SK-N-SH treated with all-trans-retinoic acid at 6 μM for 48 hours (cell line): ENCODE data around the gene HIP1.

Experiments used
- ATAC-seq: fragments of 200-7000 bp; cut with Tn5 transposase; 3 replicates; pipeline ENCODE4 v1.9.1; 2020; ENCODE audit warnings: mild to moderate bottlenecking, moderate library complexity
- ARNTL ChIP-seq: fragments of 450-650 bp; formaldehyde crosslinking; IDR thresholded peaks from 2 replicates; pipeline ENCODE4 v1.5.0; 2020; ENCODE audit warnings: low read depth, mild to moderate bottlenecking, moderate library complexity, borderline replicate concordance
- BACH2 ChIP-seq: fragments of 250-450 bp; sonication (Bioruptor Pico); IDR thresholded peaks from 2 replicates; pipeline ENCODE4 v1.9.0; 2021; ENCODE audit warnings: mild to moderate bottlenecking, borderline replicate concordance
- CREB5 ChIP-seq: fragments of 250-450 bp; sonication (Bioruptor Pico); IDR thresholded peaks from 2 replicates; pipeline ENCODE4 v1.5.1; 2020; ENCODE audit warnings: low read depth, mild to moderate bottlenecking, moderate library complexity
- CSDC2 ChIP-seq: fragments of 250-450 bp; sonication (Bioruptor Pico); IDR thresholded peaks from 2 replicates; pipeline ENCODE4 v1.5.0; 2020; ENCODE audit warnings: mild to moderate bottlenecking, moderate library complexity
- GLIS3 ChIP-seq: fragments of 250-450 bp; sonication (Bioruptor Pico); IDR thresholded peaks from 2 replicates; pipeline ENCODE4 v1.5.0; 2020; ENCODE audit warnings: mild to moderate bottlenecking, moderate library complexity
- ISL1 ChIP-seq: fragments of 250-450 bp; sonication (Bioruptor Pico); IDR thresholded peaks from 2 replicates; pipeline ENCODE4 v2.1.2; 2022; ENCODE audit warnings: mild to moderate bottlenecking, moderate library complexity
- OSR1 ChIP-seq: fragments of 250-450 bp; sonication (Bioruptor Pico); IDR thresholded peaks from 2 replicates; pipeline ENCODE4 v1.8.0; 2022; ENCODE audit warnings: moderate library complexity, mild to moderate bottlenecking, inconsistent platforms
- PATZ1 ChIP-seq: fragments of 250-450 bp; sonication (Bioruptor Pico); IDR thresholded peaks from 2 replicates; pipeline ENCODE4 v1.8.0; 2020; ENCODE audit warnings: mild to moderate bottlenecking, moderate library complexity, borderline replicate concordance
- POU6F1 ChIP-seq: fragments of 250-450 bp; sonication (Bioruptor Pico); IDR thresholded peaks from 2 replicates; pipeline ENCODE4 v1.8.0; 2021; ENCODE audit warnings: low read depth, mild to moderate bottlenecking, moderate library complexity, borderline replicate concordance
- PPARA ChIP-seq: fragments of 250-450 bp; sonication (Bioruptor Pico); IDR thresholded peaks from 2 replicates; pipeline ENCODE4 v1.5.0; 2020; ENCODE audit warnings: mild to moderate bottlenecking, borderline replicate concordance
- RARB ChIP-seq: fragments of 250-450 bp; sonication (Bioruptor Pico); IDR thresholded peaks from 2 replicates; pipeline ENCODE4 v1.8.0; 2021; ENCODE audit warnings: mild to moderate bottlenecking, moderate library complexity
- SNAI2 ChIP-seq: fragments of 250-450 bp; sonication (Bioruptor Pico); IDR thresholded peaks from 2 replicates; pipeline ENCODE4 v1.5.0; 2020; ENCODE audit warnings: mild to moderate bottlenecking, moderate library complexity
- TCF4 ChIP-seq: fragments of 250-450 bp; sonication (Bioruptor Pico); IDR thresholded peaks from 2 replicates; pipeline ENCODE4 v1.8.0; 2021; ENCODE audit warnings: mild to moderate bottlenecking, moderate library complexity, borderline replicate concordance
- TOX ChIP-seq: fragments of 250-450 bp; sonication (Bioruptor Pico); IDR thresholded peaks from 2 replicates; pipeline ENCODE4 v1.8.0; 2021; ENCODE audit warnings: mild to moderate bottlenecking, moderate library complexity, borderline replicate concordance
- TSHZ2 ChIP-seq: fragments of 250-450 bp; sonication (Bioruptor Pico); IDR thresholded peaks from 2 replicates; pipeline ENCODE4 v1.5.0; 2020; ENCODE audit warnings: mild to moderate bottlenecking, moderate library complexity
- ZC3H10 ChIP-seq: fragments of 250-450 bp; sonication (Bioruptor Pico); IDR thresholded peaks from 2 replicates; pipeline ENCODE4 v1.5.1; 2021; ENCODE audit warnings: mild to moderate bottlenecking, moderate library complexity
- ZFP3 ChIP-seq: fragments of 250-450 bp; sonication (Bioruptor Pico); IDR thresholded peaks from 2 replicates; pipeline ENCODE4 v1.5.0; 2020; ENCODE audit warnings: mild to moderate bottlenecking, moderate library complexity
- ZFP30 ChIP-seq: fragments of 450-650 bp; formaldehyde crosslinking; IDR thresholded peaks from 2 replicates; pipeline ENCODE4 v1.5.0; 2022; ENCODE audit warnings: mild to moderate bottlenecking, moderate library complexity
- ZNF565 ChIP-seq: fragments of 450-650 bp; formaldehyde crosslinking; conservative IDR thresholded peaks from 2 replicates; pipeline ENCODE4 v1.5.0; 2020; ENCODE audit warnings: low read depth, mild to moderate bottlenecking, moderate library complexity
- ZNF8 ChIP-seq: fragments of 450-650 bp; formaldehyde crosslinking; IDR thresholded peaks from 2 replicates; pipeline ENCODE4 v1.5.0; 2020; ENCODE audit warnings: mild to moderate bottlenecking, moderate library complexity
- TF ChIP-seq, protein P1 (sequence below): fragments of 250-450 bp; sonication (Bioruptor Pico); IDR thresholded peaks from 2 replicates; pipeline ENCODE4 v1.5.1; 2021; ENCODE audit warnings: mild to moderate bottlenecking, moderate library complexity

The HIP1 gene

DNA sequence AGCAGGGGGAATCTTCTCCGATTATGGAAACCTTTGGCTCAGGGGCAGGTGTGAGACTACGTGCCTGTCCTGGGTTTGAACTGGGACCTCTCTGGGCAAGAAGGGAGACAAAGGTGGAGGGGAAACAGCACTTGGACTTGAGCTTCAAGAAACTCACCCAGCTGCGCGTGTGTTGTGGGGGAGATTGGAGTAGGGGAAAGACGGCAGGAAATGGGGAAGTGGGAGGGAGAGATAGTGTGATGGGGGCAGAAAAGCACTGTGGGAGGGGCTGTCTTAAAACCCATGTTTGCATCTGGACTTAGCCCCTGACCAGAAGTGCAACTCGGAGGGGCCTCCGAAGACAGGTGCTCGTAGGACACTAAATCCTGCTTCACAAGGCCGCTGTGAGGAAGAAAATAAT lies 107.0 kb downstream of the HIP1 start (continued):
- TF ChIP-seq TSHZ2 (no peak), ARNTL (CRISPR knock-in tag) (no peak)

- TF ChIP-seq TOX (CRISPR knock-in tag) (no peak), POU6F1 (CRISPR knock-in tag) (no peak), ZNF565 (no peak), CREB5 (CRISPR knock-in tag) (no peak), RARB (CRISPR knock-in tag) (no peak), TSHZ2 (no peak)
- TF ChIP-seq, all 23 proteins: peak for 0
- no peak for ATAC-seq
Observed at GRCh38 chr7:75630549-75630948, 108.2 kb downstream of the HIP1 start.

GRCh38 chr7:75629044-75629443 lies 109.7 kb downstream of the HIP1 start:
- TF ChIP-seq TOX (CRISPR knock-in tag) (no peak), ISL1 (no peak), CSDC2 (CRISPR knock-in tag) (no peak), ZNF8 (CRISPR knock-in tag) (no peak), OSR1 (CRISPR knock-in tag) (no peak), ZC3H10 (CRISPR knock-in tag) (no peak), POU6F1 (CRISPR knock-in tag) (no peak), PATZ1 (CRISPR knock-in tag) (no peak), PPARA (CRISPR knock-in tag) (no peak), TCF4 (CRISPR knock-in tag) (no peak), RARB (CRISPR knock-in tag) (no peak), ZFP3 (CRISPR knock-in tag) (no peak), TSHZ2 (no peak), ARNTL (CRISPR knock-in tag) (no peak), GLIS3 (CRISPR knock-in tag) (no peak), ZFP30 (no peak), ZNF565 (no peak), SNAI2 (CRISPR knock-in tag) (no peak), BACH2 (CRISPR knock-in tag) (no peak)
- TF ChIP-seq, protein P1, sequence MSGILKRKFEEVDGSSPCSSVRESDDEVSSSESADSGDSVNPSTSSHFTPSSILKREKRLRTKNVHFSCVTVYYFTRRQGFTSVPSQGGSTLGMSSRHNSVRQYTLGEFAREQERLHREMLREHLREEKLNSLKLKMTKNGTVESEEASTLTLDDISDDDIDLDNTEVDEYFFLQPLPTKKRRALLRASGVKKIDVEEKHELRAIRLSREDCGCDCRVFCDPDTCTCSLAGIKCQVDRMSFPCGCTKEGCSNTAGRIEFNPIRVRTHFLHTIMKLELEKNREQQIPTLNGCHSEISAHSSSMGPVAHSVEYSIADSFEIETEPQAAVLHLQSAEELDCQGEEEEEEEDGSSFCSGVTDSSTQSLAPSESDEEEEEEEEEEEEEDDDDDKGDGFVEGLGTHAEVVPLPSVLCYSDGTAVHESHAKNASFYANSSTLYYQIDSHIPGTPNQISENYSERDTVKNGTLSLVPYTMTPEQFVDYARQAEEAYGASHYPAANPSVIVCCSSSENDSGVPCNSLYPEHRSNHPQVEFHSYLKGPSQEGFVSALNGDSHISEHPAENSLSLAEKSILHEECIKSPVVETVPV (CRISPR knock-in tag): no peak
- TF ChIP-seq, all 23 proteins: peak for 0
- ATAC-seq: no peak
